Measurements from ENCODE around the gene DOCK10. TPM values are rescaled to one million over a fixed set of nuclear protein-coding genes. Genes with fewer than 3 reads are reported as not detected.

DOCK10 gene
- total RNA-seq, 2 experiments from 2014 or later = 191 to 198 TPM

GRCh38 chr2:224910574-224910925, 131.7 kb downstream of the DOCK10 start:
- H3K27ac Mint-ChIP-seq = peak overlapping the region; percentile 82
- no peak overlapping the region for H3K4me3 Mint-ChIP-seq
- H3K27me3 Mint-ChIP-seq = no peaks in the 10 kb centered on the region
- H3K9me3 Mint-ChIP-seq = no peaks in the 10 kb centered on the region
- ATAC-seq (no peak), DNase-seq (no peak)
- H3K36me3 Mint-ChIP-seq (ENCODE audit: low read depth) = peaks cover 60% of the 10 kb centered on the region
- intact Hi-C loops (cut with micrococcal nuclease) = no loop called here
- CTCF ChIA-PET = interaction anchor here (1.1 to 2.1 kb wide), 5 partner anchors 10 to 99 kb away, joined by 3 to 8 read pairs (median 5); no protein-coding TSS in a partner anchor
- POLR2A ChIA-PET = interaction anchor here (0.8 to 2.2 kb wide), 7 partner anchors 11 to 128 kb away, joined by 3 to 8 read pairs (median 4); no protein-coding TSS in a partner anchor
- H3K4me1 Mint-ChIP-seq (ENCODE audit: low read depth) = peaks cover 65% of the 10 kb centered on the region
- TF ChIP-seq, protein P1, sequence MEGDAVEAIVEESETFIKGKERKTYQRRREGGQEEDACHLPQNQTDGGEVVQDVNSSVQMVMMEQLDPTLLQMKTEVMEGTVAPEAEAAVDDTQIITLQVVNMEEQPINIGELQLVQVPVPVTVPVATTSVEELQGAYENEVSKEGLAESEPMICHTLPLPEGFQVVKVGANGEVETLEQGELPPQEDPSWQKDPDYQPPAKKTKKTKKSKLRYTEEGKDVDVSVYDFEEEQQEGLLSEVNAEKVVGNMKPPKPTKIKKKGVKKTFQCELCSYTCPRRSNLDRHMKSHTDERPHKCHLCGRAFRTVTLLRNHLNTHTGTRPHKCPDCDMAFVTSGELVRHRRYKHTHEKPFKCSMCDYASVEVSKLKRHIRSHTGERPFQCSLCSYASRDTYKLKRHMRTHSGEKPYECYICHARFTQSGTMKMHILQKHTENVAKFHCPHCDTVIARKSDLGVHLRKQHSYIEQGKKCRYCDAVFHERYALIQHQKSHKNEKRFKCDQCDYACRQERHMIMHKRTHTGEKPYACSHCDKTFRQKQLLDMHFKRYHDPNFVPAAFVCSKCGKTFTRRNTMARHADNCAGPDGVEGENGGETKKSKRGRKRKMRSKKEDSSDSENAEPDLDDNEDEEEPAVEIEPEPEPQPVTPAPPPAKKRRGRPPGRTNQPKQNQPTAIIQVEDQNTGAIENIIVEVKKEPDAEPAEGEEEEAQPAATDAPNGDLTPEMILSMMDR (IDR thresholded peaks at IDR 0.05) = no peak

DNA sequence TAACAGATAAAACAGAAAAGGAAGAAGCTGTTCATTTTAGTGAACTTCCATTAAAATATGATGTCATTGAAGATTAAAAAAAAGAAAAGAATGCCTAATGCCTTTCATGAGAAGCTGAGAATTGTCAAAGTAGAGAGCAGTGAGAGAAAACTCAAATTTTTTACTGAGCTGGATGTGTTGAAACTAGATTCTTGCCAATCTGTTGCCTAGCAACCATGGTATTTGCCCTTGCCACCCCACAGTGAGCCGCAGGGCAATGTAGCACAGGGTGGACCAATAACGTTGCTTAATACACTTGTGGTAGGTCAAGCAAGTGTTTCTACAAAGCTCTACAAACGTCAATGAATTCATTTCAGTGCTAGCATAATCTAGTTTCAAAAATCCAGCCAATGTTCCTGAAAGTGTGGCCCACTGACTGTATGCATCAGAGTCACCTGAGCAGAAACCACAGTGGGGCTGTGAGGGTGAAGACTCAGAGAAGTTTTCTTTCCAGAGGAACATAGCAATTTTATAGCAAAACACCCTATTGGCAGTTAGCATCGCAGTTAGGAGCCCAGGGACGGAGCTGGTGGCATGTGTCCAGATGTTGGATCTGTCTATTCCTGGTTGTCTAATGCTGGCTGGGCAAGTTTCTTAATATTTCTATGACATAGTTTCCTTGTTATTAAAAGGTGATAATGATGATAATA, 132.2 kb downstream of the DOCK10 start:
- Mint-ChIP-seq H3K36me3 (ENCODE audit: low read depth) (peaks cover 55% of the 10 kb centered on the region), H3K27ac (peak overlapping the region; percentile 82), H3K4me1 (ENCODE audit: low read depth) (peaks cover 65% of the 10 kb centered on the region), H3K9me3 (no peaks in the 10 kb centered on the region), H3K27me3 (no peaks in the 10 kb centered on the region), H3K4me3 (no peak overlapping the region)
- TF ChIP-seq, protein P1 (IDR thresholded peaks at IDR 0.05) = no peak
- DNase-seq (peak; percentile 61), ATAC-seq (peak; percentile 87)
- intact Hi-C loops (cut with micrococcal nuclease) = no loop called here
- ChIA-PET CTCF (interaction anchor here (0.7 to 2.1 kb wide), 7 partner anchors 11 to 106 kb away, joined by 3 to 8 read pairs (median 4); no protein-coding TSS in a partner anchor), POLR2A (interaction anchor here (0.6 to 2.2 kb wide), 9 partner anchors 10 to 129 kb away, joined by 3 to 8 read pairs (median 4); no protein-coding TSS in a partner anchor)

DNA sequence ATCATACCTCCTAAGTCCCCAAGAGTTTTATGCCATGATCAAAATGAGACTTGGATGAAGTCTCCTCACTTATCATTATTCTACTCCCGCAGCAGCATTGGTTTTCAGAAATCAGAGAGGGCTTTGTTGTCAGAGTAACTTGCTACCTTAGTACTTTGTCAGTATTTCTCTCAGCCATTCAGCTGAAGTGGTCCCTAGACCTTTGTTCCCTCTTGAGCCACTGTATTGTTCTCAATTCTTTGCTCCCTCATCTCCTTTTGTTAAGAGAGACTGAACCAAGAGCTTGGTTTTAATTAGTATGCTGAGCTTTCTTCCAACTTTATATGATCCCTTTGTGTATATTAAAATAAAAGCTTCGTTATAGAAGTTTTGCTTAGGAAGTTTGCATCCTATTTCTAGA, 133.4 kb downstream of the DOCK10 start:
- Mint-ChIP-seq H3K4me1 (ENCODE audit: low read depth) (peaks cover 69% of the 10 kb centered on the region), H3K27me3 (no peaks in the 10 kb centered on the region), H3K4me3 (no peak overlapping the region), H3K36me3 (ENCODE audit: low read depth) (peaks cover 51% of the 10 kb centered on the region), H3K27ac (peak overlapping the region; percentile 46), H3K9me3 (no peaks in the 10 kb centered on the region)
- ATAC-seq (no peak), DNase-seq (no peak)
- ChIA-PET CTCF (interaction anchor here (1.5 kb wide), 1 partner anchor 9 kb away, joined by 4 read pairs; no protein-coding TSS in a partner anchor), POLR2A (interaction anchor here (1.4 to 2.2 kb wide), 2 partner anchors 12 to 18 kb away, joined by 4 to 7 read pairs; no protein-coding TSS in a partner anchor)
- intact Hi-C loops (cut with micrococcal nuclease) = no loop called here
- TF ChIP-seq, protein P1 (IDR thresholded peaks at IDR 0.05) = no peak

DNA sequence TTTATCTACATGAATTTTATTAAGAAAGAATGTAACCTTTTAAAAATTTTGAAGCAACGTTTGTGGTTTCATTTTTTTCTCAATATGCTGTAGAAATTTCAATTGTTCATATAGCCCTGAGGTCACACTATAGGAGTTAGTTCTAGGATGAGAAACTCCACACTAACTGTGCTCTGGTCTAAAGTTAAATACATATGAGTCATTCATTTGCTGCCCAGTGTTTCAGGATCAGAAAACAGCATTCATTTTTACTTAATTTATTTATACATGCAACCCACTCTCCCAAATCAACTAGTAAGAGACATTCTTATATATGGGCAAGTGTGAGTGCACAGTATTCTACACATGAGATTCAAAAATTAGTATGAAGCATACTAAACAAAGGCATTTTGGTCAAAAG, 137.9 kb downstream of the DOCK10 start:
- ATAC-seq = no peak
- intact Hi-C loops (cut with micrococcal nuclease) = no loop called here
- no peak for DNase-seq
- Mint-ChIP-seq H3K36me3 (ENCODE audit: low read depth) (peaks cover 61% of the 10 kb centered on the region), H3K27ac (no peak overlapping the region), H3K9me3 (no peaks in the 10 kb centered on the region), H3K4me1 (ENCODE audit: low read depth) (peaks cover 73% of the 10 kb centered on the region), H3K27me3 (no peaks in the 10 kb centered on the region), H3K4me3 (no peak overlapping the region)
- ChIA-PET POLR2A (no interaction called here), CTCF (no interaction called here)
- TF ChIP-seq, protein P1 (IDR thresholded peaks at IDR 0.05) = no peak

DNA sequence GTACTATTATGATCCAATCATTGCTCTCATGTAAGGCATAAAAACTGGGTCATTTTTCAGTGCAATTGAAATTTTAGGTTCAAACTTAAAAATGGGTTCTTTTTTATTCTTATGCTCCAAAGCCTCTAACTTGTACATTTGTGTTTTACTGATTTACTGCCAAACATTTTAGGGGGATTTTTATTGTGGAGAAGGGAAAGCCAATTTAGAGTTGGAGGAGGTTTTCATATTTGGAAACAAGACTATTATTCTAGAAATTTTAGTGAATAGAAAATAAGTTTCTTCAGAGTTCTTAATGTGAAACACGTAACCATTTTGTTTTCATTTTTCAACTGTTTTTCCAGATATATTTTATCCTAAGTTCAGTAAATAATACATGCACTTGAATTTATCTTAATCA, 138.6 kb downstream of the DOCK10 start:
- Mint-ChIP-seq H3K36me3 (ENCODE audit: low read depth) (peaks cover 54% of the 10 kb centered on the region), H3K4me1 (ENCODE audit: low read depth) (peaks cover 66% of the 10 kb centered on the region), H3K9me3 (no peaks in the 10 kb centered on the region), H3K4me3 (no peak overlapping the region), H3K27ac (peak overlapping the region; percentile 46), H3K27me3 (no peaks in the 10 kb centered on the region)
- no peak for DNase-seq
- POLR2A ChIA-PET = no interaction called here
- intact Hi-C loops (cut with micrococcal nuclease) = no loop called here
- no peak for ATAC-seq
- TF ChIP-seq, protein P1 (IDR thresholded peaks at IDR 0.05) = no peak
- CTCF ChIA-PET = no interaction called here

Measured in activated CD8-positive, alpha-beta T cell treated with anti-CD3 and anti-CD28 coated beads for 36 hours (primary cell).